Stimulated activated CD4-positive, alpha-beta T cell treated with anti-CD3 and anti-CD28 coated beads, Interleukin-4, amount 100 ng/mL, for 4 hours (primary cell): Measurements from ENCODE around the gene SCG5.
"Not testable (repeated sequence)": the region's sequence is repeated elsewhere in the genome, so short reads cannot be mapped to it uniquely, and the experiment has no call there.

ENCODE experiments used
- DNase-seq, 2 experiments: peaks; one replicate each; pipeline ENCODE4 v3.0.0-alpha.2; 2020

Gene SCG5

GRCh38 chr15:32641517-32642059, at the start of gene SCG5:
SCG5 (plus strand) TSS chr15:32641710; CDS start chr15:32643593, 1,883 bp downstream.
- no peak for DNase-seq

- DNase-seq: not testable (repeated sequence)
Observed at GRCh38 chr15:32593151-32593550, 48.4 kb upstream of the SCG5 start, which contains the start of gene GOLGA8N. GOLGA8N (plus strand) TSS chr15:32593456.

GRCh38 chr15:32609518-32609917, 32.0 kb upstream of the SCG5 start:
- DNase-seq: not testable (repeated sequence)

- not testable (repeated sequence) for DNase-seq
Observed at GRCh38 chr15:32610719-32611118, 30.8 kb upstream of the SCG5 start.

- not testable (repeated sequence) for DNase-seq
Observed at GRCh38 chr15:32614712-32615050, 26.8 kb upstream of the SCG5 start.

- DNase-seq: peak; percentile 71 to 79
Observed at GRCh38 chr15:32615051-32615870, 26.2 kb upstream of the SCG5 start, which contains the start of gene ARHGAP11A. ARHGAP11A (plus strand) TSS chr15:32615504; CDS start chr15:32616212, 708 bp downstream.

- DNase-seq: not testable (repeated sequence)
Observed at GRCh38 chr15:32615871-32616426, 25.6 kb upstream of the SCG5 start.

- DNase-seq: no peak
Observed at GRCh38 chr15:32636410-32636809, 5.1 kb upstream of the SCG5 start.

- DNase-seq: no peak
Observed at GRCh38 chr15:32636908-32637567, 4.5 kb upstream of the SCG5 start.

GRCh38 chr15:32637704-32638103, 3.8 kb upstream of the SCG5 start:
- DNase-seq: no peak

GRCh38 chr15:32642667-32643435, 1.3 kb downstream of the SCG5 start:
- no peak for DNase-seq

- no peak for DNase-seq
Observed at GRCh38 chr15:32643907-32644445, 2.5 kb downstream of the SCG5 start.

GRCh38 chr15:32646291-32646690, 4.8 kb downstream of the SCG5 start:
- DNase-seq: no peak

GRCh38 chr15:32649342-32649741, 7.8 kb downstream of the SCG5 start:
- DNase-seq: no peak

- DNase-seq: peak; percentile 19 to 28
Observed at GRCh38 chr15:32651229-32651837, 9.8 kb downstream of the SCG5 start.

- no peak for DNase-seq
Observed at GRCh38 chr15:32652178-32652577, 10.7 kb downstream of the SCG5 start.

- DNase-seq: no peak
Observed at GRCh38 chr15:32656091-32656490, 14.6 kb downstream of the SCG5 start.

- no peak for DNase-seq
Observed at GRCh38 chr15:32656496-32656895, 15.0 kb downstream of the SCG5 start.

GRCh38 chr15:32657198-32657883, 15.8 kb downstream of the SCG5 start:
- no peak for DNase-seq

GRCh38 chr15:32657941-32658340, 16.4 kb downstream of the SCG5 start:
- DNase-seq: no peak
